ENCODE data around the gene GLDN.

The GLDN gene

DNA sequence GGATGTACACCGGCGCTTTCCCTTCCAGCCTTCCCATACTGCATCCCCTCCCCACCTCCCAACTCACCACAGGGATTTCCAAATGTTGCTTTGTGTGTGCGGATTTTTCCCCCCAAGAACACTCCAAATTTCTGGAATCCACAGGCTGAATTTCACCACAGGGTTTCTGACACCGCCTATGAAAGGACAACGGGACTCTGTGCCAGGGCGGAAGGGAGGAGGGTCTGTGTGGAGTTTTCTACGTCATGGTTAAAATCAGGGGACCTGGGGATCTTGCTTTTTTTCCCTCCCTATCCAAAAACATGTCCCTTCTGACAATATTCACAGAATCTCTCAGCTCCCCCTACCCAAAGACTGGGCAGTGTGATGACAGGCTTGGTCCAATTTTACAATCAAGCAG is 17.7 kb upstream of the GLDN start:
- DNase-seq = no peak

DNA sequence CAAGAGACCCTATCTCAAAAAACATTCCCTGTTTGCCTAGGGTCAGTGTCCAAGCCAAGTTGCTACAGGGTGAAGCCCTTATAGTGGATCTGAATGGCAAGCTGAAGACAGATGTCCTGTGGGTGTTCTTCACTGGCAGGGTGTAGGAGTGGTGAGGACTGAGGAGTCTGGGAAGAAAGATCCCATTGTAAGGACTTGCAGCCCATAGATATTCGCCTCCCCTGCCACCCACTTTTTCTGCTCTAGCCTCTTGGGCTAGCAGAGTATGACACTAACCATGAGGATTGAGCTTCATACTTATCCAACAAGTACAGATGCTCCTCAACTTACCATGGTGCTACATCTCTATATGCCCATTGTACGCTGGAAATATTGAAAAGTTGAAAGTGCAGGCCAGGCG is 16.3 kb upstream of the GLDN start:
- DNase-seq = no peak

DNA sequence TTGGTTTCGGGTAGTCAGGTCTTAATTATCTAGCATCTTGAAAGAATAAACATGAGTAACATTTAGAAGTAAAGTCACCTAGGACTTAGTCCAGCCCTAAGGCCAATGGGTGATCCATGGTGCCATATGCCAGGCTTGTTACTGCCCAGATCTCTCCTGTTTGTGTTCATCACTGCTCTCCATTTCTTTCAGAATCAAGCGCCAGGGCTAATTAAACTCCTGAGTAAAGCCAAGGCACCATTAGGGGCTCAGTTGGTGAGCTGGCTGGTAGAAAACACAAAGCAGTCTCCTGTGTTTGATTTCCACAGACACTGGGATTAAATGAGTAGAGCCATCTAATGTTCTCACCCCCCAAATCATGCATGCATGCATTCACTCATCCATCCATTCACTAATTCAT is 14.4 kb upstream of the GLDN start:
- DNase-seq = no peak

- no peak for DNase-seq
Observed at GRCh38 chr15:51328926-51329325, 12.5 kb upstream of the GLDN start.

- DNase-seq = no peak
Observed at GRCh38 chr15:51331141-51331540, 10.3 kb upstream of the GLDN start.

GRCh38 chr15:51332206-51333147 is 9.0 kb upstream of the GLDN start:
- DNase-seq = no peak

GRCh38 chr15:51333571-51333970 is 7.9 kb upstream of the GLDN start:
- DNase-seq = no peak

DNA sequence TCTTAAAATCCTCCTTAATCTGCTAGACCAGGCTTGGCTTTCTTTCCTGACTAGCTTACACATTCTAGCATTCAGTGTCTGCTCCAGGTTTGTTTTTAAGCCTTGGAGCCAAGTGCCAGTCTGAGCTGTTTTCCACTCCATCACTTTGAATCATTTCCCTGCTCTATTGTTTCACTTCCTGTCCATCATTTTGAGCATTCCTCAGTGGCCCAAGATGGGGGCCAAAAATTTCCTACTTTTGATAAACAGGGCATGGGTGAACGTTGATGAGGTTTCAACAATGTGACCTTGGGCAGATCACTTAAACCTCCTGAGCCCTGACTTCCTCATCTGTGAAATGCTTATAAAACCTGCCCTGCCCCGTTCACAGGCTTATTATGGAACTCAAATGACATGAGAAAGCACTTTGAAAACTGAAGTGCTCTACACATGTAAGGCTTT is 7.4 kb upstream of the GLDN start:
- DNase-seq = no peak

DNA sequence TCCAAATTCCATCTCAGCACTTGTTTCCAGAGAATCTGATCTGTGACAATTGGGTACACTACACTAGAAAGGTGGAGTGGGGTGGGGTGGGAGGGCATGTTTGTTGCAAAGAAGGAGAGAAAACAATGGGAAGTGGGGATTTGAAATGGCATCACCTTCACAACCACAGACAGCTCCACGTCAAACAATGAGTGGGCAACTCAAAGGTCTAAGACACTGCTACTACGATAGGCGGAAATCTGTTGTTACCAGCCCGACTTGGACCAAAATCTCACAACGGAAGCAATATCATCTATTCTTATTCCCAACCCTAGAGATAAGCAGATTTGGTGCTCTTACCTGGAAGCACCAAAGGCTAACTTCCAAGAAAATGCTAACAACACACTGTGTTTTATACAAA is 6.4 kb upstream of the GLDN start:
- DNase-seq = no peak

DNA sequence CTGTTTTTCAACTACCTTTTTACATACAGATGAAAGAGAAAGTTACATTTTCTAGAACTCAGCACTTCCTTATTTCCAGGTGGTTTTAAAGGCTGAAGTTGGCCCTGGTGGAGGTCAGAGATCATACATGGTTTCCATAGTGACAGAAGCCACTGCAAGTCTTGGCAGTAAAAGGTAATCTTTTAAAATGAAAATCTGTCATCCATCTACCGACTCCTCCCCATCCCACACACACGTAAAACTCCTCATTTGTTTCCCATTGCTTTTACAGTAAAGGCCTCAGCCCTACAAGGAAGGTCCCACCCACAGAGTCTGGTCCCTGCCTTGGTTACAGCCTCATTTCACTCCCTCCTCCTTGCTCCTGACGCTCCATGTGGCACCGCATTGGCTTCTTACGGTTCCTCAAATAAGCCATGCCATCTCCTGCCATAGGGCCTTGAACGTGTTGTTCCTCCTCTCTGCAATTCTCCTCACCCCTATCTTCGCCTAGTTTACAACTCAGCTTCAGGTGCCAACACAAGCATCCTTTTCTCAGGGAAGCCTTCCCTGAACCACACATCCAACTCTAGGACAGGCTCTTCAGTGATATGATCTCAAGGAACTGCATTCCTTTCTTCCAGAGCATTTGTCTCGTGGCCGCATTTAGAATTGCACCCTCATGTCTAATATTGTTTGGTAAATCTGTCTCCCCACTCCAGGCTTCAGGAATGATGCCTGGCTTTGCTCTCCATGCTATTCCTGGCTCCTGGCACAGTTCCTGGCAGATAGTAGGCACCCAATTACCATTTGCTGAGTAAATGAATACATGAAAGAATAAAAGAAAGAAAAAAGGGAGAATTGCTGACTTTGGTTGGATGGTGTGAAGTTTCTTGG is 5.7 kb upstream of the GLDN start:
- no peak for DNase-seq

- no peak for DNase-seq
Observed at GRCh38 chr15:51338496-51338895, 3.0 kb upstream of the GLDN start, which contains the start of gene CYP19A1. Gene CYP19A1, minus strand, starts transcription at chr15:51338596. Its CDS starts 95,684 bp downstream, at chr15:51242912.

DNA sequence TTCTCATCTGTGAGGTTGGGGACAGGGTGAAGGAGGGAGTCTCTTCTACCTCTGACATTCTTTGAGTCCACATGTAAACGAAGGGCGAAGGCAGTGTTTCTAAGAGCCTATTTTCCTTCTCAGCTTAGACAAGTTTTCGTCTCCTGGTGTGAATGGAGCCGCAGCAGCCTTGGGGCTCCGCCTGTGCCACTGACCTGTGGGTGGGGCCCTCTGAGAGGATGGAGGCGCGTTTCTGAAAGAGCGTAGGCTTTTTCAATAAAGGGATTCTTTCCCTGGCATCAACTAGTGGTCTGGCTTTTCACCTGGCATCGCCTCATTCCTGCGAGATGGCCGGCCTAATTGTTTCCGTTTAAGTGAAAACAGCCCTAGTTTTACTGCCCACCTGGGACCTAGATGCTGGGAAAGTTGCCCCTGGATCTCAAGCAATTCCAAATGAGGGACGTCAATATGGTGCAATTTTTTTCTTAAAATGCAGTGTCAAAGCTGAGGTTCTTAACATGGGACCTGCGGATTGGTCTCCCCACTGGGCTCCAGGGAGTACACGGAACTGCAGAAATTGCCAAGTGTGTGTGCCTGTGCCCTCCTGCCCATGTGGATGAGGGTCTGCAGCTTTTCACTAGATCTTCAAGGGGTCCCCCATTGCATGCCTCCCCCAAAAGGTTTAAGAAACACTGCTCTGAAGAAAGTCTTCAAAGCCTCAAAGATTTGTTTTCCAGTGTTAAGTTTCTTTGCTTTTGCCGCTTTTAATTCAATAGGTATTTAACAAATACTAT is 958 bp downstream of the GLDN start:
- no peak for DNase-seq

DNA sequence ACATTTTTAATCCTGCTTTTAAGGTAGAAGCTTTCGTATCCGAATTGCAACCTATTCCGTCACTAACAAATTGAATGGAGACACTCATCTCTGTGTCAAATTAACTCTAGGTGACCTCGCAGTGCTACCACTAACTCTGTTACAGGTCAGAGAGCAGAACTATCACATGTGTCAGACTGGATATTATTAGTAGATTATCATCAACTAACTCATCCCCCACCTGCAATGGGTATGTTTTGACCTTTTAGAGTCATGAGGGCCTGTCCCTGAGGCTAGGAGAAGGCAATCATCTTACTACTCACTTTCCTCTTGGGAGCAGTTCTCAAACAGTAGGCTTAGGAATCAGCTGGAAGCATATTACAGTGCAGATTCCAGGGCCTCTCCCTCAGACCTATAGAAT is 2.0 kb downstream of the GLDN start:
- DNase-seq = no peak

DNA sequence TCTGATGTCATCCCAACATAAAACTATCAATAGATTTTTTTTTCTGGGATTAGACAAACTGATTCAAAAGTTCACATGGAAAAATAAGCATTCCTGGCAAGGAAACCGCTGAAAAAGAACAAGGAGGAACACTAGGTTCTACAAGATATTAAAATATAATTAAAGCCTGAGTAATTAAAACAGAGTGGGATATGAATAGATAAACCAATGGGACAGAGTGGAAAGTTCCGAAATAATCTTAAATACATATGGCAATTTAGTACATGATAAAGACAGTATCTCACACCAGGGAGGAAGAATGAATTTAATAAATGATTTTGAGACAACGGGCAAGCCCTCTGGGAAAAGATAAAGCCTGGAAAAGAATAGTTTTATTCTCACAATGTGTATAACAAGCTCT is 4.7 kb downstream of the GLDN start:
- DNase-seq = no peak

DNA sequence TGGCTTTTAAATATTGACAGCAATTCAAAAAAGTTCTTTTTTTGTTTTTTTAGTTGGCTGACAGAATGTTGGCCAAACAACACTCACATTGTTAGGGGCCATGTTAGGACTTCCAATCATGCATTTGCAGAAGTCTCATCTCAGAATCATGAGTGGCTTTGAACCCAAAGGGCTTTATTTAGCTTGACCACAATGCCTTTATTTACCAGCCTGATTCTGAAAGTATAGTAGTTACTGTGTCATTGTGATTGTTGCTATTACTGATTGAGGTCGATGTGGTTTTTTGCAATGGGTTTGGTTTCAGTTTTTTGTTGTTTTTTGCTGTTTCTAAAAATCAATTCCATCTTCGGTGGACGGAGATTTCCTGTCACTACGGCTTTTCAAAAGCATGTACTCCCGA is 7.2 kb downstream of the GLDN start:
- DNase-seq = no peak

DNA sequence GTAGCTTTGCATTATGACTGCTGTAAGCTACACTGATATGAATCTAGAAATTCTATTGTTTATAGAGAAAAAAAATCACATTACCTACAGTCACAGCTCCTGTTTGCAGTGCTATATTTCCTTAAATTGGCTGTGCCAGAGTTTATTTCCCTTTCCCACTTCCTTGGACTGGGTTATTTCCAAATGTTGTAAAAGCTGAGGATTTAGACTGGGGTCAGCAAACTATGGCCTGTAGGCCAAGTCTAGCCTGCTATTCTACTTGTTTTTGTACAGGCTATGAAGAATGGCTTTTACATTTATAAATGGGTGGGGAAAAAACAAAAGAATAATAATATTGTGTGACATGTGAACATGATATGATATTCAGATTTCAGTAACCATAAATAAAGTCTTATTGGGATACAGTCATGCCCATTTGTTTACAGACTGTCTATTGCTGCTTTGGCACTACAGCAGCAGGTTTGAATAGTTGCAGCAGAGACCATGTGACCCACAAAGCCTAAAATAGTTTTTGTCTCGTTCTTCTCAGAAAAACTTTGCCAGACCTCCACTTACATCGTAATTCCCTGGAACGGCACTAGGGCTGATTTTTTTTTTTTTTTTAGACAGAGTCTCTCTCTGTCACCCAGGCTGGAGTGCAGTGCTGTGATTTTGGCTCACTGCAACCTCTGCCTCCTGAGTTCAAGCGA is 7.8 kb downstream of the GLDN start:
- DNase-seq = no peak

- no peak for DNase-seq
Observed at GRCh38 chr15:51350723-51351122, 9.3 kb downstream of the GLDN start.

GRCh38 chr15:51353976-51354375 is 12.5 kb downstream of the GLDN start:
- DNase-seq = no peak

GRCh38 chr15:51355096-51355495 is 13.6 kb downstream of the GLDN start:
- no peak for DNase-seq

DNA sequence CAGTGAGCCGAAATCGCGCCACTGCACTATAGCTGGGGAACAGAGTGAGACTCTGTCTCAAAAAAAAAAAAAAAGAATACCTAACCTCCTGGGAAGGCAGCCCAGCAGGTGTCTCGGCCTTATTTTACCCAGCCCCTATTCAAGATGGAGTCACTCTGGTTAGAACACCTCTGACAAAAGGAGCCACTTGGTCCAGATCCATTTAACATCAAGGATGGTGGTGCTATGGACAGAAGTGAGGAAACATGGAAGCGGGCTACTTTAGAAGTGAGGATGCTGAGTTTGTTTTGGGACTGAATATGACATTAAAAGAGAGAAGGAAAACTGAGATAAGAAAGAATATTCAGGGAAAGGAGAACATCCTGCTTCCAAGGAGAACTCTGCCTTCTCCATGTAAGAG is 14.7 kb downstream of the GLDN start:
- no peak for DNase-seq

DNA sequence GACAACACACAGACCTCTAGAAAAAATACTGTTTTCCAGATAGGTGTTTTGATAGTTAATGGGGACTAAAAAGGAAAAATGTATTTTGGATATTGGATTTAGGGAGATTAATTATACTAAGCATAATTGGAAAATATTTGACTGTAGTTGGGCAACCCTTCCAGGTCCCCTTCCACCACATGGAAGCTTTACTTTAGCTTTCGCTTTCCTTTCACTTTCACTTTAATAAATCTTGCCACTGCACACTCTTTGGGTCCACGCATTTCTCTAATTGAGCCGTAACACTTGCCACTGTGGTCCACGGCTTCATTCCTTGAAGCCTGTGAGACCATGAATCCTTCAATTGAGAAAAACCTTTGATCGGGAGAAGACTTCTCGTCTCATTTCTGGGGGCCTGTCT is 15.5 kb downstream of the GLDN start:
- no peak for DNase-seq

DNA sequence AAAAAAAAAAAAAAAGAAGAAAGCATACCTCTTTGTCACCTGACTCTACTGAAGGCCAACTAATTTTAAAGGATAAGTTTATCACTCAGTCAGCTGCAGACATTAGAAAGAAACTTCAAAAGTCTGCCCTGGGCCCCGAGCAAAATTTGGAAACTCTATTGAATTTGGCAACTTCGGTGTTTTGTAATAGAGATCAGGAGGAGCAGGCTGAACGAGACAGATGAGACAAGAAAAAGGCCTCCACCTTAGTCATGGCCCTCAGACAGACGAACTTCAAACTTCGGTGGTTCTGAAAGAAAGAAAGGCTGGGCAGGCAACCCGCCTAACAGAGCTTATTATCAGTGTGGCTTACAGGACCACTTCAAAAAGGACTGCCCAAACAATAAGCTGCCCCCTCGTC is 18.5 kb downstream of the GLDN start:
- no peak for DNase-seq

Data from GDM1 (cell line).